GM12872 (cell line): Measurements from ENCODE around the gene RIC8A.
A peak's percentile ranks its signal among the peaks of the same experiment; 100 is the strongest.
"Not testable (repeated sequence)": the region's sequence is repeated elsewhere in the genome, so short reads cannot be mapped to it uniquely, and the experiment has no call there.

ENCODE experiments used
- TF ChIP-seq, protein P1 (sequence below): IDR thresholded peaks from 3 replicates; pipeline ENCODE4 v1.5.1; 2011; ENCODE audit warnings: low read depth, mild to moderate bottlenecking, low read length, moderate library complexity; ENCODE audit not compliant: insufficient read depth

The RIC8A gene

DNA sequence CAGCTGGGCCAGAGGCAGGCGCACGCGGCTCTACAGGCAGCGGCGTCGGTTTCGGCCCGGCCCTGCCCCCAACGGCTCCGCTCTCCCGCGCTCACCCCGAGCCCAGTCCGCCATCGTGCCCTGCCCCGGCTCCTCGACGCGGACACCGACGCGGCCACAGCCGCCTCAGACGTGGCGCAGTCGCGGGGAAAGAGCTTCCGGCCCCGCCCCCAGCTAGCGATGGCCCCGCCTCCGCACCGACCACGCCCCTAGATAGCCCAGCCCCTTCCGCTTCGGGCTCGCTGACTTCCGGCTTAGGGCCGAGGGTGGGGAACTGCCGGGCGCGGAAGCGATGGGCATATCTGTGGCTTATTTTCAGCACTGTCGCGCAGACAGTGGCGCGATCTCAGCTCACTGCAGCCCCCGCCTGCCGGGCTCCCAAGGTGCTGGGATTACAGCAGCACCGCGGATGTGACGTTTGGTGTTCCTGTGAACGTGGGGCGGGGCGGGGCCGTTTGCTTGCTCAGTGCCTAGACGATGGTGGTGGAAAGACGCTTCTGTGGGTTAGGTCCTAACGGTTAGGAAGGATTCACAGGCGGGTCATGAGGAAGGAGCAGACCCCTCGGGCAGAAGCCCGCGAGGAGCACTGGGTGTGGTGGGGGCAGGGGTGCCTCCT lies at the start of gene RIC8A, which contains the start of gene BET1L:
RIC8A (plus strand) TSS at position 501 of the 655 bp plus-strand sequence. CDS start 1,147 bp downstream, outside the sequence.
BET1L (minus strand) TSS at position 192 of the 655 bp plus-strand sequence; CDS start at position 114, 78 bp downstream.
- TF ChIP-seq, protein P1, sequence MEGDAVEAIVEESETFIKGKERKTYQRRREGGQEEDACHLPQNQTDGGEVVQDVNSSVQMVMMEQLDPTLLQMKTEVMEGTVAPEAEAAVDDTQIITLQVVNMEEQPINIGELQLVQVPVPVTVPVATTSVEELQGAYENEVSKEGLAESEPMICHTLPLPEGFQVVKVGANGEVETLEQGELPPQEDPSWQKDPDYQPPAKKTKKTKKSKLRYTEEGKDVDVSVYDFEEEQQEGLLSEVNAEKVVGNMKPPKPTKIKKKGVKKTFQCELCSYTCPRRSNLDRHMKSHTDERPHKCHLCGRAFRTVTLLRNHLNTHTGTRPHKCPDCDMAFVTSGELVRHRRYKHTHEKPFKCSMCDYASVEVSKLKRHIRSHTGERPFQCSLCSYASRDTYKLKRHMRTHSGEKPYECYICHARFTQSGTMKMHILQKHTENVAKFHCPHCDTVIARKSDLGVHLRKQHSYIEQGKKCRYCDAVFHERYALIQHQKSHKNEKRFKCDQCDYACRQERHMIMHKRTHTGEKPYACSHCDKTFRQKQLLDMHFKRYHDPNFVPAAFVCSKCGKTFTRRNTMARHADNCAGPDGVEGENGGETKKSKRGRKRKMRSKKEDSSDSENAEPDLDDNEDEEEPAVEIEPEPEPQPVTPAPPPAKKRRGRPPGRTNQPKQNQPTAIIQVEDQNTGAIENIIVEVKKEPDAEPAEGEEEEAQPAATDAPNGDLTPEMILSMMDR = no peak

DNA sequence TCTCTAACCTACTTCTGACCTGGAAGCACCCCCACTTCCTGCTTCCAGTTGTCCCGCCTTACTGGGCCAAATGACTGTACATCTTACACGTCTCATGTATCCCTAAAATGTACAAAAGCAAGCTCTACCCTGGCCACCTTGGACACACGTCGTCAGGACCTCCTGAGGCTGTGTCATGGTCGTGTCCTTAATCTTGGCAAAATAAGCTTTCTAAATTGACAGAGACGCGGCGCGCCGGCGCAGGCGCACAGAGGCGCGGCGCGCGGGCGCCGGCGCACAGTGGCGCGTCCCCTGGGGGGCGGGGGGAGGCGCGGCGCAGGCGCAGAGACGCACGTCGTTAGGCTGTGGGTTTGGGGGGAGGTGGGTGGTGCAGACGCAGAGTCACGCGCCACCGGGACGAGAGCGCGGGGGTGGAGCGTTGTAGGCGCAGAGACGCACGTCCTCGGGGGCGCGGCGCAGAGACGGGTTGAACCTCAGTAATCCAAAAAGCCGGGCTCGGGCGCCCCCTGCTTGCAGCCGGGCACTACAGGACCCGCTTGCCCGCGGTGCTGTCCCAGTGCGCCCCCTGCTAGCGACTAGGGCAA lies 18.2 kb upstream of the RIC8A start:
- TF ChIP-seq, protein P1 = 0 out of 3 replicates have a peak, but pooled peaks have one; percentile 10

DNA sequence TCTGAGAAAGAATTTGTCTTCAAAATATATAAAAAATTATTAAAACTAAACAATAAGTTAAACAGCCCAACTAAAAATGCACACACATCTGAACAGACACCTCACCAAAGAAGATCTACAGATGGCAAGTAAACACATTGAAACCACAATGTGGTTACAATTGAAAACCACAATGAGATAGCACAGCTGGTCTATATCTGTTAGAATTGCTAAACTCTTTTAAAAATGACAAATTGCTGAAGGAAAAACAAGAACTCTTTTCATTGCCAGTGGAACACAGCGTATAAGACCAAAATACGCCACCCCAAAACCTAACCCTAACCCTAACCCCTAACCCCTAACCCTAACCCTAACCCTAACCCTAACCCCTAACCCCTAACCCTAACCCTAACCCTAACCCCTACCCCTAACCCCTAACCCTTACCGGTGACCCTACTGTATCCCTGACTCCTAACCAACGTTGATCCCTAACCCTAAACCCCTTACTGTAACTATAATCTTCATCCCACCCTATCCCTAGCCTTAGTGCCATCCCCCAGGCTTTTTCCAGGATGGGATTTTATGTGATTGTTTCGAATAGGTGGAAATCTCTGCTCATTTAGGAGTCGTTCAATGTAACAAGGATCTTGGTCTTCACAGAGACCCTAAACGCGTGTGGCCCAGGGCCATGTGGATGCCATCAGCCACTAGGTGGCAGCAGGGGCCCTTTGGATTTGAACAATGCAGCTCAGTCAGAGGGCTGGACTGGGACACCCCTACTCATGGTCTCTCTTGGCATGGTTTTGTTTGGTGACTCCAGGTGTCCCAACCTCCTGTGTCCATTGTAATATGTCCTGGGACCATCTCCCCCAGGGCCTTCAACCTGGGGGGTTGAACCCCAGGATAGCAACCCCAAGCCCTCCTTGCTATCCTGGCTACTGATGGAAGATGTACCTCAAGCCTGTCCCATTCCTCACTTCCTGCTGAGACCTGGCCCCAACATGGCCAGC lies 15.7 kb upstream of the RIC8A start:
- TF ChIP-seq, protein P1 = peak; percentile 28; the same call in 1 of the 3 replicates

DNA sequence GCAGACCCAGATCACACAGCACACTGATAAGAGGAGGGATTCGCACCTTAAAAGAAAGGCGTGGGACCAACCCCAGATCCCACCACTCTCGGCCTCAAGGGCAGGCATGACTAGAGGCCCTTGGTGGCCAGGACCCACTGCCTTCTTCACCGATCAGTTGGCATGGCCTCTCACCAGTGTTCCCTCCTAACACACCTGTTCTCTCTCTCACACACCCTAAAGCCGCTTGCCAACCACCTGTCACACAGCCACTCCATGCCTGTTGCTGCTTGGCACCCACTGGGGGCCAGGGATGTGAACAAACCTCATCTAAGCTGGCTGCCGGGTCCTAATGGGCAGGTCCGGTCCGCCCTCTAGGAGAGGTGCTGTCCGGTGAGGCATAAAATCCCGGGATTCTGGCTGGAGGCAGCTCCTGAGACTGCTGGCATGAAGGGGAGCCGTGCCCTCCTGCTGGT lies 14.8 kb upstream of the RIC8A start, which contains the start of gene SCGB1C1:
SCGB1C1 (plus strand) TSS at position 405 of the 455 bp plus-strand sequence; CDS start at position 427, 22 bp downstream.
- TF ChIP-seq, protein P1 = not testable (repeated sequence)

DNA sequence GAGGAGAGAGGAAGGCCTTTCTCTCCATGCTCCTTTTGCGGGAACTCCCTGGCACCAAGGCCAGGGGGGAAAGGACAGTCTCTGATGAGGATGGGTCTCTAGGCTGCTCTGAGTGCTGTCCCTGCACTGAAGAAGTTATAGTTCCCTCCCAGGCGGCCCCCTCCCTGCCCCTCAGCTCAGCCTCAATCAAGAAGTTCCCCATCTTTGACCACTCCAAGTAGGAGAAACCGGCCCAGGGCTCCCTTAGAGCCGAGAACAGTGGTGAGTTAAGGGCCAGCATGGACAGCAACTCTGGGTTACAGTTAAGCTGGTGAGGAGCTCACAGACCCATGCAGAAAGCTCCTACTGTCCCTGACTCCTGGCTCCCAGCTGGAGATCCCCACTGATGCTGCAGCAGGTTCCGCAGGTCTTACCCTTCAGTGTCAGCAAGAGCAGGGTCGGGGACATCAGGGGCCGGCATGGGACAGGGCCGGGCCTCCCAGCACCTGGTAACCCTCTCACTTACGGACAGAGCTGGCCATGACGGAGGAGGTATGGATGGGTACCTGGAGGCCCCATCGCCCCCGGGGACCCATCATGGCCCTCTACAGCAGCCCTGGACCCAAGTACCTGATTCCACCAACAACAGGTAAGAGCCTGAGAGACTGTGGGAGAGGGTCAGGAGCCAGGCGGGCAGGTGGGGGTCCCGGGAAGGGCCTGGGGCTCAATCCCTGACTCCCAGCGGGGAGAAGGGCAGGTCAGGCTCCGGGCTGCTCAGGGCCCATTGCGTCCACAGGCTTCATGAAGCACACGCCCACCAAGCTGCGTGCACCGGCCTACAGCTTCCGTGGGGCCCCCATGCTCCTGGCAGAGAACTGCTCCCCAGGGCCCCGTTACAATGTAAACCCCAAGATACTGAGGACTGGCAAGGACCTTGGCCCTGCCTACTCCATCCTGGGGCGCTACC lies 10.4 kb upstream of the RIC8A start:
- TF ChIP-seq, protein P1 = no peak

DNA sequence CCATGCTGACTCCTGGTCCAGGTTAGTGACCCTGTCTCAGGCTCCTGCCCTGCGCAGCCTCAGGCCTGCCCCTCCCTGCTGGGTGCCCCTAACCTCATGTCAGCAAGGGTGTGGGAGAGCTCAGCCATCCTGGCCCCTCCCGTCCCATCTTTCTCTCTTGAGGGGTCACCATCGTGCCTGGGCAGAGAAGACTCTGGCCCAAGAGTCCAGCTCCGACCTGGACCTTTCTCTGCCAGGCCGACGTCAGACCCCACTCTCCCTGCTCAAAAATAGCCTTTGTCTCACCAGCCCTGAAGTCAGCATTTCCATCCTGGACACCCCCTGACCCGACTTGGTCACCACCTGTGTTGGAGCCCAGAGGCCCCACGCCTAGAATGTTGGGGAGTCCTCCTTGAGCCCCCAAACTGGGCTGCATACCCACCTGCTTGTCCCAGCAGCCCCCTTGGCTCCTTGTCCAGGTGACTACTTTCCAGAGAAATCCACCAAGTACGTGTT lies 9.7 kb upstream of the RIC8A start:
- TF ChIP-seq, protein P1 = no peak
